SH-SY5Y (cell line): Measurements from ENCODE around the gene AURKB.

ENCODE experiments used
- GATA2 ChIP-seq: IDR thresholded peaks from 2 replicates; pipeline ENCODE4 v1.6.1; 2011; ENCODE audit warnings: mild to moderate bottlenecking, low read depth, low read length
- GATA3 ChIP-seq: IDR thresholded peaks from 2 replicates; pipeline ENCODE4 v1.6.1; 2011; ENCODE audit warnings: low read depth, mild to moderate bottlenecking, low read length, moderate library complexity

The AURKB gene

GRCh38 chr17:8212312-8213180 is 2.2 kb upstream of the AURKB start:
- TF ChIP-seq GATA3 (no peak), GATA2 (no peak)

- no peak for TF ChIP-seq GATA3
- no peak for TF ChIP-seq GATA2
These were observed 535 bp upstream of the AURKB start for GRCh38 chr17:8210761-8211458.

- TF ChIP-seq GATA2 (no peak), GATA3 (no peak)
These were observed 3.8 kb downstream of the AURKB start for GRCh38 chr17:8206536-8206935.

- TF ChIP-seq GATA3 (no peak), GATA2 (no peak)
These were observed 5.4 kb downstream of the AURKB start for GRCh38 chr17:8204761-8205555.

- TF ChIP-seq GATA3, result no peak
- TF ChIP-seq GATA2, result peak; percentile 70
These were observed 18.1 kb downstream of the AURKB start for GRCh38 chr17:8192070-8192815.

- TF ChIP-seq GATA2 (no peak), GATA3 (no peak)
These were observed 19.9 kb downstream of the AURKB start for GRCh38 chr17:8190506-8190905.

- 0 out of 2 replicates have a peak, but pooled peaks have one; percentile 2 for TF ChIP-seq GATA2
- no peak for TF ChIP-seq GATA3
These were observed 20.5 kb downstream of the AURKB start, which contains the start of gene BORCS6 for GRCh38 chr17:8189711-8190477. Gene BORCS6, minus strand, starts transcription at chr17:8190180. Its CDS starts 40 bp downstream, at chr17:8190140.

- TF ChIP-seq GATA3 (no peak), GATA2 (no peak)
These were observed 21.2 kb downstream of the AURKB start for GRCh38 chr17:8189041-8189710.

- TF ChIP-seq GATA3 (no peak), GATA2 (no peak)
These were observed 22.0 kb downstream of the AURKB start for GRCh38 chr17:8188263-8188839.

GRCh38 chr17:8187517-8188262 is 22.7 kb downstream of the AURKB start:
- TF ChIP-seq GATA2 (no peak), GATA3 (no peak)

- TF ChIP-seq GATA3, result no peak
- no peak for TF ChIP-seq GATA2
These were observed 23.4 kb downstream of the AURKB start for GRCh38 chr17:8186787-8187516.
